H9 (cell line): ENCODE results near the gene NME4. TPM values are rescaled to one million over a fixed set of nuclear protein-coding genes. Genes with fewer than 3 reads are reported as not detected.
A peak's percentile ranks its signal among the peaks of the same experiment; 100 is the strongest.

Experiments
- DNase-seq: peaks from one replicate; pipeline ENCODE4 v3.0.0-alpha.2; 2017
- H2AFZ ChIP-seq: one replicate; pipeline ENCODE4 v1.6.1; 2013; ENCODE audit warnings: mild to moderate bottlenecking, low read length, control low read depth, moderate library complexity
- H2AK5ac ChIP-seq: 2 replicates; pipeline ENCODE4 v1.6.1; 2013; ENCODE audit warnings: low read length, control low read depth, mixed read lengths; ENCODE audit not compliant: insufficient read length
- H2BK120ac ChIP-seq: one replicate; pipeline ENCODE4 v1.6.1; 2013; ENCODE audit warnings: low read depth, mild to moderate bottlenecking, low read length, control low read depth, inconsistent platforms; ENCODE audit not compliant: poor library complexity, severe bottlenecking
- H2BK12ac ChIP-seq: 2 replicates; pipeline ENCODE4 v1.6.1; 2013; ENCODE audit warnings: low read length, control low read depth, mixed read lengths, low read depth; ENCODE audit not compliant: insufficient read length
- H2BK15ac ChIP-seq: 2 replicates; pipeline ENCODE4 v1.6.1; 2013; ENCODE audit warnings: low read depth, low read length, control low read depth
- H2BK20ac ChIP-seq: one replicate; pipeline ENCODE4 v1.6.1; 2013; ENCODE audit warnings: low read depth, mild to moderate bottlenecking, low read length, control low read depth, inconsistent platforms; ENCODE audit not compliant: poor library complexity, severe bottlenecking
- H2BK5ac ChIP-seq: 2 replicates; pipeline ENCODE4 v1.6.1; 2013; ENCODE audit warnings: low read length, control low read depth, mixed read lengths; ENCODE audit not compliant: insufficient read length
- H3K14ac ChIP-seq: 2 replicates; pipeline ENCODE4 v1.6.1; 2013; ENCODE audit warnings: low read length, control low read depth; ENCODE audit not compliant: insufficient read depth
- H3K18ac ChIP-seq: 2 replicates; pipeline ENCODE4 v1.6.1; 2013; ENCODE audit warnings: low read depth, mild to moderate bottlenecking, mixed read lengths, low read length, control low read depth; ENCODE audit not compliant: insufficient read length
- H3K23ac ChIP-seq: 2 replicates; pipeline ENCODE4 v1.6.1; 2013; ENCODE audit warnings: low read length, control low read depth, mixed read lengths, low read depth; ENCODE audit not compliant: insufficient read length
- H3K23me2 ChIP-seq: 2 replicates; pipeline ENCODE4 v1.6.1; 2013; ENCODE audit warnings: low read depth, mild to moderate bottlenecking, mixed read lengths, low read length, control low read depth; ENCODE audit not compliant: insufficient read length, poor library complexity, severe bottlenecking
- H3K27ac ChIP-seq: 2 replicates; pipeline ENCODE4 v1.5.1; 2013; ENCODE audit warnings: low read length, control low read depth, mixed read lengths, low read depth; ENCODE audit not compliant: insufficient read length
- H3K27me3 ChIP-seq: 2 replicates; pipeline ENCODE4 v1.6.1; 2013; ENCODE audit warnings: low read length, control low read depth, inconsistent platforms; ENCODE audit not compliant: insufficient read depth
- H3K4ac ChIP-seq: 2 replicates; pipeline ENCODE4 v1.6.1; 2013; ENCODE audit warnings: low read depth, mild to moderate bottlenecking, control low read depth, inconsistent platforms, low read length, moderate library complexity
- H3K4me1 ChIP-seq: 2 replicates; pipeline ENCODE4 v1.6.1; 2013; ENCODE audit warnings: low read length, control low read depth, inconsistent platforms; ENCODE audit not compliant: insufficient read depth
- H3K4me2 ChIP-seq: 2 replicates; pipeline ENCODE4 v1.6.1; 2013; ENCODE audit warnings: low read length, control low read depth, mixed read lengths; ENCODE audit not compliant: insufficient read length, insufficient read depth
- H3K56ac ChIP-seq: 2 replicates; pipeline ENCODE4 v1.6.1; 2013; ENCODE audit warnings: low read depth, mild to moderate bottlenecking, mixed read lengths, low read length, control low read depth; ENCODE audit not compliant: insufficient read length
- H3K79me1 ChIP-seq: 2 replicates; pipeline ENCODE4 v1.6.1; 2013; ENCODE audit warnings: low read depth, mild to moderate bottlenecking, moderate library complexity, low read length, control low read depth, inconsistent platforms; ENCODE audit not compliant: insufficient read depth, poor library complexity, severe bottlenecking
- H3K79me2 ChIP-seq: 2 replicates; pipeline ENCODE4 v1.6.1; 2013; ENCODE audit warnings: low read length, control low read depth, inconsistent platforms; ENCODE audit not compliant: insufficient read depth
- H3K9ac ChIP-seq: 2 replicates; pipeline ENCODE4 v1.6.1; 2013; ENCODE audit warnings: low read length, control low read depth, mixed read lengths; ENCODE audit not compliant: insufficient read length; ENCODE audit errors: extremely low read depth
- H3K9me3 ChIP-seq: one replicate; pipeline ENCODE4 v1.6.1; 2013; ENCODE audit warnings: low read depth, low read length, inconsistent platforms; ENCODE audit not compliant: control insufficient read depth
- H3T11ph ChIP-seq: one replicate; pipeline ENCODE4 v1.6.1; 2013; ENCODE audit warnings: mild to moderate bottlenecking, low read length, control low read depth, inconsistent platforms
- H4K20me1 ChIP-seq: one replicate; pipeline ENCODE4 v1.6.1; 2013; ENCODE audit not compliant: control insufficient read depth, insufficient read length, insufficient read depth
- H4K5ac ChIP-seq: 2 replicates; pipeline ENCODE4 v1.6.1; 2013; ENCODE audit warnings: low read depth, mild to moderate bottlenecking, mixed read lengths, low read length, control low read depth; ENCODE audit not compliant: insufficient read length
- H4K8ac ChIP-seq: replicated peaks from 2 replicates; pipeline ENCODE4 v1.6.1; 2013; ENCODE audit warnings: low read length, control low read depth, mixed read lengths, low read depth; ENCODE audit not compliant: insufficient read length
- H4K91ac ChIP-seq: 2 replicates; pipeline ENCODE4 v1.6.1; 2013; ENCODE audit warnings: low read depth, mild to moderate bottlenecking, moderate library complexity, mixed read lengths, low read length, control low read depth; ENCODE audit not compliant: insufficient read length
- H3K27ac Mint-ChIP-seq, 3 experiments: 2 replicates in 2 of 3; 3 replicates in 1 of 3; pipeline ENCODE4 v1.8.0; 2020 to 2021; ENCODE audit warnings: mixed read lengths in 3 of 3, mild to moderate bottlenecking in 1 of 3, moderate library complexity in 1 of 3
- H3K27me3 Mint-ChIP-seq: 2 replicates; pipeline ENCODE4 v1.8.0; 2021; ENCODE audit warnings: low read depth, mild to moderate bottlenecking, moderate library complexity, mixed read lengths
- H3K36me3 Mint-ChIP-seq, 3 experiments: 2 replicates in 2 of 3; 3 replicates in 1 of 3; pipeline ENCODE4 v1.8.0; 2020 to 2021; ENCODE audit warnings: low read depth in 3 of 3, mixed read lengths in 3 of 3; ENCODE audit not compliant: insufficient read depth in 1 of 3
- H3K4me1 Mint-ChIP-seq, 2 experiments: 2 replicates each; pipeline ENCODE4 v1.8.0; 2020; ENCODE audit warnings: mixed read lengths in 2 of 2
- H3K4me3 Mint-ChIP-seq, 2 experiments: 2 replicates in 1 of 2; 3 replicates in 1 of 2; pipeline ENCODE4 v1.8.0; 2020 to 2021; ENCODE audit warnings: mild to moderate bottlenecking in 2 of 2, mixed read lengths in 2 of 2, moderate library complexity in 1 of 2
- H3K9me3 Mint-ChIP-seq, 2 experiments: 2 replicates in 1 of 2; 3 replicates in 1 of 2; pipeline ENCODE4 v1.8.0; 2020; ENCODE audit warnings: mild to moderate bottlenecking in 2 of 2, mixed read lengths in 2 of 2, moderate library complexity in 1 of 2
- WGBS: extraction: QIAGEN DNeasy Blood & Tissue Kit; methylation state at CpG from one replicate; pipeline ENCODE4 v1.1.7; 2013; ENCODE audit warnings: missing lambda C conversion rate, low lambda C conversion rate, mixed read lengths; ENCODE audit not compliant: insufficient read length; ENCODE audit errors: extremely low coverage; 5-methylcytosine and 5-hydroxymethylcytosine counted together
- total RNA-seq: library from RNA; stranded (reverse); gene quantifications from 2 replicates; pipeline ENCODE4 v1.2.1, GENCODE V29; 2021
- TF ChIP-seq, protein P1 (sequence below): fragments of 200-600 bp; sonication (generic); conservative IDR thresholded peaks from 3 replicates; pipeline ENCODE4 v1.8.0; 2021; ENCODE audit warnings: antibody characterized with exemption, mild to moderate bottlenecking

NME4 gene
- total RNA-seq, 1 experiment from 2014 or later, result 320 TPM

DNA sequence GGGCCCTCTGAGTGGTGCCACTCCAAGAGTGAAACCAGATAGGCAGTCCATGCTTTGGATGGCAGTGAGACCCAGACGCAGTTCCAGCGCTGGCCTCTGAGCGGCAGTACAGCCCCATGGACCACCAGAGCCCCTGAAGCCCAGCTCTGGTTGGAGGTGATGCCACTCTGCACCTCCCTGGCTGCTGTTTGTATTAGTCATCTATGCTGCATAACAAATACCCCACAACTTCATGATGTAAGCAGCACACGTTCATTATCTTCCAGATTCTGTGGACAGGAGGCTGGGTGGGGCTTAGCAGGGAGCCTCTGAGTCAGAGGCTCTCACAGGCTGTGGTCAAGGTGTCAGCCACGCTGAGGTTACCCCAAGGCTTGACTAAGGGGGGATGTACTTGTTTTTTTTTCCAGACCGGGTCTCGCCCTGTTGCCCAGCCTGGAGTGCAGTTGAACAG lies 5.1 kb upstream of the NME4 start:
- peak overlapping the region in 1 of 2 experiments; percentile 23; a peak in 1 of 5 replicates for H3K4me3 Mint-ChIP-seq
- no peak overlapping the region for H3K14ac ChIP-seq
- H3K9me3 Mint-ChIP-seq, result peaks cover 7 to 14% of the 10 kb centered on the region in 2 experiments

More for the DNA sequence above, 5.1 kb upstream of the NME4 start:
- Histone ChIP-seq H2BK12ac (no peak overlapping the region), H4K8ac (no peak overlapping the region), H3K27me3 (no peaks in the 10 kb centered on the region), H3K79me2 (no peaks in the 10 kb centered on the region), H4K5ac (no peak overlapping the region), H4K20me1 (no peaks in the 10 kb centered on the region), H2BK120ac (no peak overlapping the region), H3K23me2 (no peaks in the 10 kb centered on the region), H2BK15ac (no peak overlapping the region), H3K18ac (no peak overlapping the region), H2AFZ (no peak overlapping the region), H3K4me2 (no peak overlapping the region), H3K4ac (no peak overlapping the region), H3K4me1 (no peaks in the 10 kb centered on the region; the same call in 1 of the 2 replicates), H3K23ac (no peak overlapping the region), H3K56ac (no peak overlapping the region), H3K79me1 (no peaks in the 10 kb centered on the region), H2BK20ac (no peak overlapping the region), H2AK5ac (no peak overlapping the region), H4K91ac (no peak overlapping the region), H3K9ac (no peak overlapping the region), H3K9me3 (no peaks in the 10 kb centered on the region), H3T11ph (no peak overlapping the region), H2BK5ac (no peak overlapping the region), H3K27ac (no peak overlapping the region)
- peak; percentile 89 for DNase-seq
- TF ChIP-seq, protein P1, sequence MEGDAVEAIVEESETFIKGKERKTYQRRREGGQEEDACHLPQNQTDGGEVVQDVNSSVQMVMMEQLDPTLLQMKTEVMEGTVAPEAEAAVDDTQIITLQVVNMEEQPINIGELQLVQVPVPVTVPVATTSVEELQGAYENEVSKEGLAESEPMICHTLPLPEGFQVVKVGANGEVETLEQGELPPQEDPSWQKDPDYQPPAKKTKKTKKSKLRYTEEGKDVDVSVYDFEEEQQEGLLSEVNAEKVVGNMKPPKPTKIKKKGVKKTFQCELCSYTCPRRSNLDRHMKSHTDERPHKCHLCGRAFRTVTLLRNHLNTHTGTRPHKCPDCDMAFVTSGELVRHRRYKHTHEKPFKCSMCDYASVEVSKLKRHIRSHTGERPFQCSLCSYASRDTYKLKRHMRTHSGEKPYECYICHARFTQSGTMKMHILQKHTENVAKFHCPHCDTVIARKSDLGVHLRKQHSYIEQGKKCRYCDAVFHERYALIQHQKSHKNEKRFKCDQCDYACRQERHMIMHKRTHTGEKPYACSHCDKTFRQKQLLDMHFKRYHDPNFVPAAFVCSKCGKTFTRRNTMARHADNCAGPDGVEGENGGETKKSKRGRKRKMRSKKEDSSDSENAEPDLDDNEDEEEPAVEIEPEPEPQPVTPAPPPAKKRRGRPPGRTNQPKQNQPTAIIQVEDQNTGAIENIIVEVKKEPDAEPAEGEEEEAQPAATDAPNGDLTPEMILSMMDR, result peak; percentile 98
- no CpG with 5 or more reads among the region's 7 CpGs for WGBS
- H3K36me3 Mint-ChIP-seq, result peaks cover 7 to 12% (median 8%) of the 10 kb centered on the region in 3 experiments; a peak in 5 of 7 replicates
- H3K4me1 Mint-ChIP-seq, result peaks cover 29 to 32% of the 10 kb centered on the region in 2 experiments
- H3K27ac Mint-ChIP-seq, result no peak overlapping the region; a peak in 1 of 7 replicates
- no peaks in the 10 kb centered on the region for H3K27me3 Mint-ChIP-seq
